ENCODE results near the gene FAM110A. TPM values are rescaled to one million over a fixed set of nuclear protein-coding genes. Genes with fewer than 3 reads are reported as not detected.

FAM110A gene
- total RNA-seq, 2 donors from 2014 or later: 29.6 to 58.2 TPM

- Mint-ChIP-seq H3K27ac (peak overlapping the region in 1 of 2 donors; percentile 67), H3K4me3 (peak overlapping the region; percentile 62), H3K9me3 (no peaks in the 10 kb centered on the region), H3K4me1 (ENCODE audit: low read depth in 2 of 2) (peaks cover 59 to 78% of the 10 kb centered on the region in 2 donors), H3K27me3 (no peaks in the 10 kb centered on the region), H3K36me3 (peaks cover 8% of the 10 kb centered on the region)
- ATAC-seq (no peak), DNase-seq (ENCODE audit: low spot score) (no peak)
Measured at GRCh38 chr20:855466-856360, 22.2 kb downstream of the FAM110A start.

- H3K4me3 Mint-ChIP-seq: peak overlapping the region; percentile 62
- peaks cover 4% of the 10 kb centered on the region for H3K36me3 Mint-ChIP-seq
- DNase-seq (ENCODE audit: low spot score) (no peak), ATAC-seq (peak; percentile 28 to 63)
- H3K27ac Mint-ChIP-seq: peak overlapping the region; percentile 67 to 70
- no peaks in the 10 kb centered on the region for H3K27me3 Mint-ChIP-seq
- no peaks in the 10 kb centered on the region for H3K9me3 Mint-ChIP-seq
- peaks cover 53 to 71% of the 10 kb centered on the region in 2 donors for H3K4me1 Mint-ChIP-seq (ENCODE audit: low read depth in 2 of 2)
Measured at GRCh38 chr20:856361-856775, 22.9 kb downstream of the FAM110A start.

DNA sequence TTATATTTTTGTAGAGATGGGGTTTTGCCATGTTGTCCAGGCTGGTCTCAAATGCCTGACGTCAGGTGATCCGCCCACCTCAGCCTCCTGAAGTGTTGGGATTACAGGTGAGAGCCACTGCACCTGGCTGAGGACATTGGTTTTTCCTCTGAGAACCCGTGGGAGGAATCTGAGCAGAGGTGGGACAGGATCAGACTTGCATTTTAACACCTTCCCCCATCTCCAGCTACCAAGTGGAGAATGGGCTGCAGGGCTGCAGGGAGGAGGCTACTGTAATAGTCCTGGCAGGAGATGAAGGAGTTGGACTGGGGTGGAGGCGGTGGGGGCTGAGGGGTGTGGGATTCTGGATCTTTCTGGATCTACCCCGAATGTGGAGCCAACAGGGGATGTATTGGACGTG is 24.5 kb downstream of the FAM110A start:
- H3K9me3 Mint-ChIP-seq: no peaks in the 10 kb centered on the region
- peak overlapping the region; percentile 41 for H3K4me3 Mint-ChIP-seq
- H3K27me3 Mint-ChIP-seq: no peaks in the 10 kb centered on the region
- DNase-seq (ENCODE audit: low spot score) (no peak), ATAC-seq (no peak)
- peak overlapping the region in 1 of 2 donors; percentile 81 for H3K27ac Mint-ChIP-seq
- H3K36me3 Mint-ChIP-seq: peaks cover 3% of the 10 kb centered on the region
- H3K4me1 Mint-ChIP-seq (ENCODE audit: low read depth in 2 of 2): peaks cover 46 to 58% of the 10 kb centered on the region in 2 donors

- Mint-ChIP-seq H3K4me3 (peak overlapping the region; percentile 72), H3K4me1 (ENCODE audit: low read depth in 2 of 2) (peaks cover 36 to 49% of the 10 kb centered on the region in 2 donors), H3K36me3 (no peaks in the 10 kb centered on the region), H3K27ac (peak overlapping the region; percentile 81 to 82), H3K9me3 (no peaks in the 10 kb centered on the region), H3K27me3 (no peaks in the 10 kb centered on the region)
- DNase-seq (ENCODE audit: low spot score): no peak
- peak; percentile 71 to 84 for ATAC-seq
Measured at GRCh38 chr20:859751-860231, 26.3 kb downstream of the FAM110A start.

DNA sequence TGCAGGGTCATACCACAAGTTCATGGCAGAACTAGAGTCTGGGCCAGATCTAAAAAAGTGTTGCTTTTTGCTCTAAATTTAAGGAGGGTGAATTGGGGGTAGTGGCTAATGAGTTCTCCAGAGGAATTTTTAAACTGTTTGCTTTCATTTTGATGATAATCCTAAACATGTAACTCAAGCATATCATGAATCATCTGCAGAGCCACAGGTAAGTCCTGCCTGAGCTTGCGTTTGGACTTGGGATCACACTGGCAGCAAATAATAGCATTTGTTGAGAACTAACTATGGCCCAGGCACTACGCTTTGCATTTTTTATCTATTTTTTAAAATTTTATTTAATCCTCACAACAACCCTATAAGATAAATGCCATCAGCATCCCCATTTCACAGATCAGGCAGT is 27.4 kb downstream of the FAM110A start:
- no peaks in the 10 kb centered on the region for H3K36me3 Mint-ChIP-seq
- ATAC-seq (no peak), DNase-seq (ENCODE audit: low spot score) (no peak)
- no peak overlapping the region for H3K4me3 Mint-ChIP-seq
- H3K27ac Mint-ChIP-seq: peak overlapping the region in 1 of 2 donors; percentile 81
- H3K9me3 Mint-ChIP-seq: no peaks in the 10 kb centered on the region
- peaks cover 36 to 45% of the 10 kb centered on the region in 2 donors for H3K4me1 Mint-ChIP-seq (ENCODE audit: low read depth in 2 of 2)
- H3K27me3 Mint-ChIP-seq: no peaks in the 10 kb centered on the region

DNA sequence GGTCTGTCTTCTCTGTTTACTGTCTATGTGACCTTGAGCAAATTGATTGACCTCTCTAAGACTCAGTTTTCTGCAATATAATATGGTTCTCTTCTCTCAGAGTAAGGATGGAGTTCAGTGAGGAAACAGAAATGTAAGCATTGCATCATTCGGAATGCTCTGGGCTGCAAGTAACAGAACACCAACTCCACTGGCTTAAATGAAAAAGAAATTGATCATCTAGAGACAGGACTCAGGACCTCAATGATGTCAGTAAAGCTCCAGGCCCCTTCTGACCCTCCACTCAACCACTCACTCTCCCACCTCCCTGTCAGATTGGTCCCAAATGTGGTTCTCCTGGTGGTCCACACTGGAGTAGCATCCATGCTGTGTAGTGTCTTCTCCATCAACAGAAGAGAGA is 31.9 kb downstream of the FAM110A start:
- Mint-ChIP-seq H3K4me3 (no peak overlapping the region), H3K4me1 (ENCODE audit: low read depth in 2 of 2) (peaks cover 4 to 10% of the 10 kb centered on the region in 2 donors), H3K27ac (no peak overlapping the region), H3K9me3 (no peaks in the 10 kb centered on the region), H3K36me3 (no peaks in the 10 kb centered on the region), H3K27me3 (no peaks in the 10 kb centered on the region)
- DNase-seq (ENCODE audit: low spot score) (peak; percentile 55), ATAC-seq (no peak)

DNA sequence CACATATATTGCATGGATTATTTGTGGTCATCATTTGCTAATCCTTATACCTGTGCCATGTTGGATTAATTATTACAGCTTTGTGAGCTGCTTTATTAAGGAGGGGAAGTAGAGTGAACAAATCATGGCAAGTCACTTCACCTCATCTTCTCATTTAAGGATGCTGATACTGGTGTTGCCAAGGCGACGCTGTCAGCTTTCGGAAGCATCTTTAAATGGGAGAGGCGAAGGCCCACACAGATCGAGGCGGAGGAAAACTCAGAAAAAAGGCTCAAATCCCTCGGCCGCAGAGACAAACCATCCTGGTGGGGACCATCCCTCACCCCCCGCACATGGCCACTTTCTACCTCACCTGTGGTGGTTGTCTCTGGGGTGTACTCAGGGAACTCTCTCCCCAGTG is 34.8 kb downstream of the FAM110A start:
- ATAC-seq (no peak), DNase-seq (ENCODE audit: low spot score) (no peak)
- peaks cover under 1 to 3% of the 10 kb centered on the region in 2 donors for H3K27me3 Mint-ChIP-seq
- H3K9me3 Mint-ChIP-seq: no peaks in the 10 kb centered on the region
- no peaks in the 10 kb centered on the region for H3K36me3 Mint-ChIP-seq
- no peak overlapping the region for H3K27ac Mint-ChIP-seq
- peaks cover 9 to 15% of the 10 kb centered on the region in 2 donors for H3K4me1 Mint-ChIP-seq (ENCODE audit: low read depth in 2 of 2)
- H3K4me3 Mint-ChIP-seq: no peak overlapping the region

GRCh38 chr20:869606-870005 is 36.1 kb downstream of the FAM110A start:
- Mint-ChIP-seq H3K4me1 (ENCODE audit: low read depth in 2 of 2) (peaks cover 8 to 16% of the 10 kb centered on the region in 2 donors), H3K9me3 (no peaks in the 10 kb centered on the region), H3K4me3 (no peak overlapping the region), H3K27me3 (peaks cover 6 to 9% of the 10 kb centered on the region in 2 donors), H3K36me3 (no peaks in the 10 kb centered on the region), H3K27ac (peak overlapping the region in 1 of 2 donors; percentile 11)
- ATAC-seq: no peak
- DNase-seq (ENCODE audit: low spot score): no peak

GRCh38 chr20:870758-871157 is 37.2 kb downstream of the FAM110A start:
- Mint-ChIP-seq H3K27ac (no peak overlapping the region), H3K9me3 (no peaks in the 10 kb centered on the region), H3K36me3 (no peaks in the 10 kb centered on the region), H3K4me1 (ENCODE audit: low read depth in 2 of 2) (peaks cover 8 to 16% of the 10 kb centered on the region in 2 donors), H3K27me3 (peaks cover 8 to 9% of the 10 kb centered on the region in 2 donors), H3K4me3 (no peak overlapping the region)
- DNase-seq (ENCODE audit: low spot score) (no peak), ATAC-seq (no peak)

GRCh38 chr20:871436-871835 is 37.9 kb downstream of the FAM110A start:
- Mint-ChIP-seq H3K4me3 (no peak overlapping the region), H3K27me3 (peaks cover 8 to 9% of the 10 kb centered on the region in 2 donors), H3K27ac (no peak overlapping the region), H3K4me1 (ENCODE audit: low read depth in 2 of 2) (peaks cover 8 to 16% of the 10 kb centered on the region in 2 donors), H3K9me3 (no peaks in the 10 kb centered on the region), H3K36me3 (no peaks in the 10 kb centered on the region)
- ATAC-seq (no peak), DNase-seq (ENCODE audit: low spot score) (no peak)

DNA sequence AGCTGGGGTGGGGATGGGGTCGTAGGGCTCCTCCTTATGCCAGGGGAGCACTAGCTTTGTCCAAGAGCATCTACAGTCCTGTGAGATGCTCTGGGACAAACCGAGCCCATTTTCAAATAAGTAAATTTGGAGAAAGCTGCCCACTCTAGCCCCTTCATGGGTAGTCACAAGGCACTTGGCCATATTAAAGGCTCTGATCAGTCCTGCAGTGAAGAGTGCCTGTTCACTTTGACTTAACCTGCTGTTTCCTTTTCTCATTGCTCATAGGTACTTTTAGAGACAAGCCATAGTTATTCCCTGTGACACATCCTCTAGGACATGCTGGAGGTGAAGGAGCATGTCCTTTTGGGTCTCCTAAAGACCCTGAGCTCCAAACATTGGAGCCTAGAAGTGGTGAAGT is 38.4 kb downstream of the FAM110A start:
- Mint-ChIP-seq H3K4me3 (no peak overlapping the region), H3K27me3 (peaks cover 8 to 9% of the 10 kb centered on the region in 2 donors), H3K9me3 (no peaks in the 10 kb centered on the region), H3K4me1 (ENCODE audit: low read depth in 2 of 2) (peaks cover 8 to 16% of the 10 kb centered on the region in 2 donors), H3K36me3 (no peaks in the 10 kb centered on the region), H3K27ac (no peak overlapping the region)
- no peak for DNase-seq (ENCODE audit: low spot score)
- ATAC-seq: no peak

- DNase-seq (ENCODE audit: low spot score) (peak; percentile 69), ATAC-seq (peak; percentile 61 to 84)
- H3K9me3 Mint-ChIP-seq: no peaks in the 10 kb centered on the region
- H3K27me3 Mint-ChIP-seq: peaks cover 8 to 9% of the 10 kb centered on the region in 2 donors
- H3K4me3 Mint-ChIP-seq: peak overlapping the region; percentile 35
- H3K36me3 Mint-ChIP-seq: no peaks in the 10 kb centered on the region
- H3K27ac Mint-ChIP-seq: no peak overlapping the region
- peaks cover 8 to 16% of the 10 kb centered on the region in 2 donors for H3K4me1 Mint-ChIP-seq (ENCODE audit: low read depth in 2 of 2)
Measured at GRCh38 chr20:872855-873520, 39.5 kb downstream of the FAM110A start.

- H3K36me3 Mint-ChIP-seq: no peaks in the 10 kb centered on the region
Measured at GRCh38 chr20:873875-874607, 40.5 kb downstream of the FAM110A start.

More at GRCh38 chr20:873875-874607, 40.5 kb downstream of the FAM110A start:
- Mint-ChIP-seq H3K4me3 (peak overlapping the region; percentile 35), H3K27me3 (peaks cover 8 to 9% of the 10 kb centered on the region in 2 donors), H3K9me3 (no peaks in the 10 kb centered on the region), H3K4me1 (ENCODE audit: low read depth in 2 of 2) (peaks cover 8 to 16% of the 10 kb centered on the region in 2 donors), H3K27ac (no peak overlapping the region)
- DNase-seq (ENCODE audit: low spot score) (no peak), ATAC-seq (peak in 1 of 2 donors; percentile 11)

Measured in natural killer cell treated with Interleukin-12 subunit alpha and Interleukin-12 subunit beta and Interleukin-15 and Interleukin-18, amount 100 ng/mL, for 72 hours (primary cell).